ENCODE data around the gene MARK2. TPM values are rescaled to one million over a fixed set of nuclear protein-coding genes. Genes with fewer than 3 reads are reported as not detected.

Gene MARK2
- total RNA-seq, 1 donor from 2014 or later, result 25.4 TPM

GRCh38 chr11:63818609-63819008 is 20.3 kb upstream of the MARK2 start:
- Mint-ChIP-seq H3K36me3 (peaks cover 48% of the 10 kb centered on the region), H3K27me3 (ENCODE audit: insufficient read depth, low read depth) (peaks cover 3% of the 10 kb centered on the region), H3K4me1 (peaks cover 18% of the 10 kb centered on the region), H3K4me3 (no peak overlapping the region), H3K27ac (no peak overlapping the region), H3K9me3 (peaks cover 2% of the 10 kb centered on the region)
- Histone ChIP-seq H3K79me2 (ENCODE audit: low read depth) (peaks cover 60% of the 10 kb centered on the region), H3K4me3 (no peak overlapping the region), H3K36me3 (peaks cover 3% of the 10 kb centered on the region), H3K9ac (no peak overlapping the region), H3K27me3 (no peaks in the 10 kb centered on the region), H3K4me2 (no peak overlapping the region), H3K9me3 (ENCODE audit: low read depth) (no peaks in the 10 kb centered on the region), H4K20me1 (ENCODE audit: low read depth) (peaks cover 64% of the 10 kb centered on the region), H3F3A (ENCODE audit: low read depth) (peaks cover 2% of the 10 kb centered on the region), H3K27ac (no peak overlapping the region), H2AFZ (replicated peaks) (no peak overlapping the region), H3K4me1 (peaks cover 10% of the 10 kb centered on the region)
- TF ChIP-seq CTCF (IDR thresholded peaks at IDR 0.05), result no peak
- no peak for TF ChIP-seq EZH2phosphoT487 (IDR thresholded peaks at IDR 0.05)
- no peak for DNase-seq (ENCODE audit: low spot score)

GRCh38 chr11:63821411-63821810 is 17.5 kb upstream of the MARK2 start:
- Histone ChIP-seq H4K20me1 (ENCODE audit: low read depth) (peaks cover 39% of the 10 kb centered on the region), H3K4me2 (no peak overlapping the region), H3K4me3 (no peak overlapping the region), H3K4me1 (no peaks in the 10 kb centered on the region), H3F3A (ENCODE audit: low read depth) (no peaks in the 10 kb centered on the region), H3K27me3 (no peaks in the 10 kb centered on the region), H2AFZ (replicated peaks) (no peak overlapping the region), H3K79me2 (ENCODE audit: low read depth) (peaks cover 32% of the 10 kb centered on the region), H3K9ac (no peak overlapping the region), H3K9me3 (ENCODE audit: low read depth) (no peaks in the 10 kb centered on the region), H3K36me3 (peaks cover 3% of the 10 kb centered on the region), H3K27ac (no peak overlapping the region)
- DNase-seq (ENCODE audit: low spot score), result no peak
- TF ChIP-seq CTCF (IDR thresholded peaks at IDR 0.05) (no peak), EZH2 (IDR thresholded peaks at IDR 0.05) (no peak), EZH2phosphoT487 (IDR thresholded peaks at IDR 0.05) (no peak)
- Mint-ChIP-seq H3K27me3 (ENCODE audit: insufficient read depth, low read depth) (peaks cover 7% of the 10 kb centered on the region), H3K36me3 (peaks cover 46% of the 10 kb centered on the region), H3K27ac (no peak overlapping the region), H3K4me1 (no peaks in the 10 kb centered on the region), H3K4me3 (no peak overlapping the region), H3K9me3 (peaks cover 2% of the 10 kb centered on the region)

GRCh38 chr11:63826471-63827190 is 12.3 kb upstream of the MARK2 start:
- Mint-ChIP-seq H3K36me3 (peaks cover 25% of the 10 kb centered on the region), H3K4me3 (no peak overlapping the region), H3K4me1 (no peaks in the 10 kb centered on the region), H3K9me3 (no peaks in the 10 kb centered on the region), H3K27ac (no peak overlapping the region), H3K27me3 (ENCODE audit: insufficient read depth, low read depth) (peaks cover 4% of the 10 kb centered on the region)
- Histone ChIP-seq H3K4me2 (no peak overlapping the region), H3K4me1 (peaks cover 5% of the 10 kb centered on the region), H3K4me3 (no peak overlapping the region), H4K20me1 (ENCODE audit: low read depth) (peaks cover 17% of the 10 kb centered on the region), H3K9me3 (ENCODE audit: low read depth) (no peaks in the 10 kb centered on the region), H3K27ac (no peak overlapping the region), H3K27me3 (no peaks in the 10 kb centered on the region), H2AFZ (replicated peaks) (no peak overlapping the region), H3K9ac (no peak overlapping the region), H3F3A (ENCODE audit: low read depth) (peaks cover 12% of the 10 kb centered on the region), H3K36me3 (no peaks in the 10 kb centered on the region), H3K79me2 (ENCODE audit: low read depth) (no peaks in the 10 kb centered on the region)
- TF ChIP-seq CTCF (IDR thresholded peaks at IDR 0.05), result no peak
- no peak for TF ChIP-seq EZH2phosphoT487 (IDR thresholded peaks at IDR 0.05)
- TF ChIP-seq EZH2 (IDR thresholded peaks at IDR 0.05), result no peak
- DNase-seq (ENCODE audit: low spot score), result no peak
